Measurements from ENCODE around the gene THBS1.

The THBS1 gene

GRCh38 chr15:39629371-39629770, 48.5 kb downstream of the THBS1 start:
- no peak overlapping the region for H3K4me3 ChIP-seq (ENCODE audit: low read depth, low read length)
- no peak for TF ChIP-seq CTCF (IDR thresholded peaks at IDR 0.05; ENCODE audit: borderline replicate concordance, insufficient read depth, low read depth, low read length)

GRCh38 chr15:39629906-39630305, 49.0 kb downstream of the THBS1 start:
- no peak overlapping the region for H3K4me3 ChIP-seq (ENCODE audit: low read depth, low read length)
- TF ChIP-seq CTCF (IDR thresholded peaks at IDR 0.05; ENCODE audit: borderline replicate concordance, insufficient read depth, low read depth, low read length), result no peak

DNA sequence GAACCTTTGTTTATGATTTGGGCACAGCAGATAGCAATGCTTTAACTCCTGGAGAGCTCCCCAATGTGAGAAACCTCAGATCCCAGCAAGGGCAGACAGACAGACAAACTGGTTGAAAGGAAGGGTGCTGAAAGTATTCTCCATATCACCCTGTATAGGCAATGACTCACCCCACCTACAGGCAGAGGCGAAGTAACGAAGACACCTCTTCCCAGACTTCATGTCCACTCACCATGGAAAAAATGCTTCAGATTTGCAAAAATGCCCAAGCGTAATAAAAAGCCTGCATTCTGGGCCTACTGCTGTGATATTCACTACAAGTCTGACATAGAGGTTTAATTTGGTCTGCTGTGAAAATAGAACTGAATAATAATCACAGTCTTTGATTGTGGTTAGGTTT, 50.5 kb downstream of the THBS1 start:
- H3K4me3 ChIP-seq (ENCODE audit: low read depth, low read length), result no peak overlapping the region
- TF ChIP-seq CTCF (IDR thresholded peaks at IDR 0.05; ENCODE audit: borderline replicate concordance, insufficient read depth, low read depth, low read length), result no peak

GRCh38 chr15:39638041-39638440, 57.2 kb downstream of the THBS1 start:
- TF ChIP-seq CTCF (IDR thresholded peaks at IDR 0.05; ENCODE audit: borderline replicate concordance, insufficient read depth, low read depth, low read length), result no peak
- H3K4me3 ChIP-seq (ENCODE audit: low read depth, low read length), result no peak overlapping the region

GRCh38 chr15:39639037-39639436, 58.2 kb downstream of the THBS1 start:
- no peak overlapping the region for H3K4me3 ChIP-seq (ENCODE audit: low read depth, low read length)
- TF ChIP-seq CTCF (IDR thresholded peaks at IDR 0.05; ENCODE audit: borderline replicate concordance, insufficient read depth, low read depth, low read length), result no peak

GRCh38 chr15:39640665-39641064, 59.8 kb downstream of the THBS1 start:
- TF ChIP-seq CTCF (IDR thresholded peaks at IDR 0.05; ENCODE audit: borderline replicate concordance, insufficient read depth, low read depth, low read length), result no peak
- no peak overlapping the region for H3K4me3 ChIP-seq (ENCODE audit: low read depth, low read length)

DNA sequence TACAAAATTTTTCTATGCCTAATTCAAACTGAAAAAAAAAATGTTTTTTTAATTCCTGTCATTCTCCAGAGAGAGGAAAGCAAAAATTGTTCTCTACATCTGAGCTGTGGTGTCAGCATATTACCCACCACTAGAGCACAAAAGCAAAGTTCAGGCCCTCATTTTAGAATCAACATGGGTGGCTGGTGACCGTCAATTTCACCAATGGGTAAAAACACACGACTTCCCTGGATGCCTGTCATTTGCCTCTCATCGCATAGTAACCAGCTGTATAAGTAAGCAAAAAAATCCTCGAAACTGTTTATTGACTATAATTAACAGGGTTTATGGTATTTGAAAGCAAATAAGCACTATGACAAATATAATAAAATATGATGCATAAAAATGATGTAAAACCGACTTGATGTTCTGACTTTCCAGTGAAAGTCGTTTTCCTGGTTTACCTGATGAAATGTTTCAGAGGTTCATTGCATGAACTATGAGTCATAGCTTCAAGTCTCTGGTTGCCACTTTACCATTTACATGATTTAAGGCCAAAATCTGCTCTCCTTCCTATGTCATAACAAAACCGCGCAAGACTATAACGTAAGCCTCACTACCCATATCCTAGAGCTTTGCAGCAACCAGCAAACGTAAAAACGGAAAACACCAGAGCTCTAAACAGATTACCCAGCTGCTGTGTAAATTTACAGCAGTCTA, 60.5 kb downstream of the THBS1 start:
- TF ChIP-seq CTCF (IDR thresholded peaks at IDR 0.05; ENCODE audit: borderline replicate concordance, insufficient read depth, low read depth, low read length), result no peak
- no peak overlapping the region for H3K4me3 ChIP-seq (ENCODE audit: low read depth, low read length)
